ENCODE results near the gene ZNF496.

- TF ChIP-seq CTCF (IDR thresholded peaks at IDR 0.05) (no peak), POLR2AphosphoS5 (IDR thresholded peaks at IDR 0.05; ENCODE audit: low read depth, low read length) (no peak), REST (IDR thresholded peaks at IDR 0.05; ENCODE audit: insufficient read depth in 1 of 2, low read depth in 2 of 2, low read length in 1 of 2) (no peak), SIN3A (IDR thresholded peaks at IDR 0.05; ENCODE audit: borderline replicate concordance, insufficient read depth, low read depth, low read length) (no peak)
Measured at GRCh38 chr1:247366926-247367645, 35.4 kb upstream of the ZNF496 start.
